Stimulated activated CD4-positive, alpha-beta T cell treated with anti-CD3 and anti-CD28 coated beads, Interleukin-4, amount 100 ng/mL, for 24 hours (primary cell): ENCODE data around the gene LAT.
A peak's percentile ranks its signal among the peaks of the same experiment; 100 is the strongest.

Source experiments
- DNase-seq: peaks from one replicate; pipeline ENCODE4 v3.0.0-alpha.2; 2020

The LAT gene

GRCh38 chr16:29011112-29011511 is 26.3 kb downstream of the LAT start:
- DNase-seq: no peak

- no peak for DNase-seq
Measured at GRCh38 chr16:29011851-29012250, 27.0 kb downstream of the LAT start.

GRCh38 chr16:29012913-29013553 is 28.2 kb downstream of the LAT start:
- peak; percentile 48 for DNase-seq

GRCh38 chr16:29014561-29015069 is 29.8 kb downstream of the LAT start:
- no peak for DNase-seq

- DNase-seq: no peak
Measured at GRCh38 chr16:29022196-29022595, 37.3 kb downstream of the LAT start.

- DNase-seq: no peak
Measured at GRCh38 chr16:29023279-29024277, 38.7 kb downstream of the LAT start.

GRCh38 chr16:29024278-29024677 is 39.4 kb downstream of the LAT start:
- no peak for DNase-seq

GRCh38 chr16:29025218-29025617 is 40.4 kb downstream of the LAT start:
- no peak for DNase-seq

- no peak for DNase-seq
Measured at GRCh38 chr16:29025735-29026134, 40.9 kb downstream of the LAT start.

- DNase-seq: no peak
Measured at GRCh38 chr16:29028457-29029167, 43.8 kb downstream of the LAT start.

GRCh38 chr16:29029168-29029994 is 44.5 kb downstream of the LAT start:
- peak; percentile 94 for DNase-seq

GRCh38 chr16:29030086-29030840 is 45.4 kb downstream of the LAT start:
- no peak for DNase-seq
